GM21447 (cell line): ENCODE results near the gene CDH22.

ENCODE experiments used
- ATAC-seq: cut with Tn5 transposase; IDR thresholded peaks from one replicate; pipeline ENCODE4 v1.9.1; 2021; ENCODE audit not compliant: unreplicated experiment

CDH22 gene

GRCh38 chr20:46174469-46175126, 133.7 kb downstream of the CDH22 start:
- no peak for ATAC-seq

DNA sequence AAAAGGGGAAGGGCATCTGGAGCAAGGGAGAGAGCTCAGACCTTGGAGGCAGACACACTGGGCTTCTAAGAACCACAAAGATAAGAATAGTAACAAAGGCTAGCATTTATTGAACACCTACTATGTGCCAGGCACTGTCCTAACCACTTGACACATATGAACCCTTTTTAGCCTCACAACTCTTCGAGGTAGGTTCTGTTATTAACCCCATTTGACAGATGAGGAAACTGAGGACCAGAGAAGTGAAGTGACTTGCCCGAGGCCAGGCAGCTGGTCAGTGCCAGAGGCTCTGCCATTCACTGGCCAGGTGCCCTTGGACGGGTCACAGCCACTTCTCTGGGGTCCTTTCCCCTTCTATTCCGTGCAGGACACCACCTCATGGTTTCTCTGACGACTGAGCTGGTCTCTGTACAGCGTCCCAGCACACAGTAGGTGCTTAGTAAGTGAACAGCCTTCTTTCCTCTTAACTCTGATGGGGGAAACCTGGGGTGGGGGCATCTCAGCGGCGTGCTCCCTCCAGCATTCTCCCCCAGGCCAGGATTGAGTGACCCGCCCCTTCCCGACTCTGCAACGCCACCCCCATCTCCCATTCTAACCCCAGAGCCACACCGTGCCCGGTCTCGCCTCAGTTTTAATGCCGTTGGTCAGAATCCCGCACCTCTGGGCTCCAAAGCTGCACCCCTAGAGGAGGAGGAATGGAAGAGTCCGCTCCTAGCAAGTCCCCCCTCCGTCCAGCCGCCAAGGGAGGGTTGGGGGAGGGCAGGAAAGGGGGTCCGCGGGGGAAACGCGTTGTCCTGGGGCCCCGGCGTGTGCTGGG, 134.4 kb downstream of the CDH22 start:
- no peak for ATAC-seq

DNA sequence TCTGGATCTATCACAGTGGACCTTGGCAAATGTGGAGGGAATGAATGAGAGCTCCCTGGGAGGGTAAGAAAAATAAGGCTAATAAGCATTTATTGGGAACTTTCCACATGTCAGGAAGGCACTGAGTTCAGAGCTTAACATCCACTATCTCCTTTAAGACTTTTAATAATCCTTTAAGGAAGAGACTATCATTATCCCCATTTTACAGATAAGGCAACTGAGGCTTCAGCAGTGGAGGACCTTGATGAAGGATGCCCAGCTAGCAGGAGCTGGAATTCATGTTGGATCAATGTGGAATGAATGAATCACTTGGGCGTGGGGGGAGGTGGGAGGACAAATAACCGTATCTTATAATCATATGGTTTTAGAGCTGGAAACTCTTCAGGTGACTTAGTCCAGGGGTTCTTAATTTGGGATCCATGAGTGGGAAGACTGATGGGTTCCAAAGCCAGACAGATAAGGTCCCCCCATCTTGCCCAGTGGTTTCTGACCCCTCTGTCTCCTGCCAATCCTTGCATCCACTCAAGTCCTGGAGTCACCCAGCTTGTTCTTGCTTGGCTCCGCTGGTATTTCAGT, 135.2 kb downstream of the CDH22 start:
- no peak for ATAC-seq

GRCh38 chr20:46172455-46172854, 135.8 kb downstream of the CDH22 start:
- ATAC-seq, result no peak

DNA sequence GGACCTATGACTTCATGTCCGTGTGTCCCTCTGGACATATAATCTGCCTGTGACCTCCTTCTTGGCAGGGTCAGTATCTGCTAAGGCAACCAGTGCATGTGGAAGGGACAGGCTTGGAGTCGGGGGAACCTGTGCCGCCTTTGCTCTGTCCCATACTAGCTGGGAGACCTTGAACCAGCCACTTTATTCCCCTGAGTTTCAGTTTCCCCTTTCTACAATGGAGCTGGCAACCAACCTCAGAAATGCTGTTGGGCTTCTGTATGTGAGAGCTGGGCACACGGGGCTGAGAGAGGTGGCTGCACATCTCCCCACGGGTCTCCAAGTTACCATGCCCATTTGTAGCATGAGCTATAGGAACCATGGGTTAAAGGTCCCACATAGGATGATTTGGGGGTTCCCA, 136.4 kb downstream of the CDH22 start:
- ATAC-seq, result no peak

- no peak for ATAC-seq
Measured at GRCh38 chr20:46171476-46171875, 136.8 kb downstream of the CDH22 start.

- no peak for ATAC-seq
Measured at GRCh38 chr20:46169245-46170171, 138.8 kb downstream of the CDH22 start.

- no peak for ATAC-seq
Measured at GRCh38 chr20:46168438-46168837, 139.9 kb downstream of the CDH22 start.

DNA sequence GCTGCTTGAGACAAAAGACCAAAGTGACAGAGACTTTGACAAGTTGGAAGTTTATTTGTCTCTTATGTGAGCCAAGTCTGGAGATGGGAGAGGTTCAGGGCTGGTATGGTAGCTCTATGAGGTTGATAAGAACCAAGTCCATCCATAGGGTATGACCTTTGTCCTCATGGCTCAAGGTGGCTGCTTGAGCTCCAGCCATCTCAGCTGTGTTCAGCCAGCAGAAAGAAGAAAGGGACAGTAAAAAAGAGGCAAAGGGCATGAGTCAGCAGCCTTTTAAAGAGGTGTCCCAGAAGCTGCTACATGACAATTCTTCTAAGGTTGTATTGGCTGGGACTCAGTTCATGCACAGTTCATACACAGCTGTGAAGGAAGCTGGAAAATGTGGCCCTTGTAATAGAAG, 141.2 kb downstream of the CDH22 start:
- ATAC-seq, result no peak

- ATAC-seq, result no peak
Measured at GRCh38 chr20:46164254-46164653, 144.0 kb downstream of the CDH22 start.

GRCh38 chr20:46161921-46162320, 146.4 kb downstream of the CDH22 start:
- ATAC-seq, result no peak

- no peak for ATAC-seq
Measured at GRCh38 chr20:46160661-46161060, 147.6 kb downstream of the CDH22 start.

GRCh38 chr20:46159101-46159897, 149.0 kb downstream of the CDH22 start:
- no peak for ATAC-seq

DNA sequence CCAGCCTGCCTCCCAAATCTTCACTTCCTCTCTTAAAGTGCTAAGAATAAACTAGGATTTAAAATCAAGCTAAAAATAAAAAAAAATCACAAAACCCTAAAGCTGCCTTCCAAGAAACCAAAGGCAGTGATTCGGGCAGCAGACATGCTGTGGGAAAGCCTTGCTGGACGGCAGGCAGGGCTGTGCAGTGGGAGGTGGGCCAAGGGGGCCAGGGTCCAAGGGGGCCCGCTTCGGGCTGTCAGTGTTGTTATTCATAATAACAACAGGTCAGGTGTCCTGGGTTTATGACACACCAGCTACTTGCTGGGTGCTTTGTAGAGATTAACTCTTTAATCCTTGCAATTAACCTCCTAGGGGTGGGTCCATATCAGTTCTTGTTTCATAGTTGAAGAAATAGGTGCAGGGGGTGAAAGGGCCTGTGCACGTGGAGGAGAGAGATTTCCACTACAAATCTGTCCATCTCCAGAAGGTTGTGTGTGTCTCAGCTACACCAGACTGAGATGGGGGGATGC, 149.8 kb downstream of the CDH22 start:
- no peak for ATAC-seq

DNA sequence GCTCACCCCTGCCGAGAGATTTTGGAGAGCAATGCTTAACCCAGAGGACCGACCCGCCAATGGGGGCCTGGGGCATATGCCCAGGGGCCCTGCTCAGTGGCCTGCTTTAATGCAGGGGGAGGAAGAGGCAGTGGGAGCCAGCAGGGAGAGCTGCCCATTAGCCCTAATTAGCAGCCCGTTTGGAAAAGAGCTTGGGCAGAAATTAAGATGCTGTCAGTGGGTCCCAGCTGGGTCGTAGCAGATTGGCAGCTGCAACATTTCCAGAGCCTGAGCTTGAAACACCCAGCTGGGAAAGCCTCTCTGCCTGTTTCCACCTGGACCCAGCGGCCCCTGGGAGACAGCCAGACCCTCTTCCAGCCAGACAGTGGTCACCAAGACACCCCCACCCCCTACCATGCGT, 150.7 kb downstream of the CDH22 start:
- no peak for ATAC-seq

GRCh38 chr20:46157076-46157592, 151.2 kb downstream of the CDH22 start:
- ATAC-seq, result no peak

DNA sequence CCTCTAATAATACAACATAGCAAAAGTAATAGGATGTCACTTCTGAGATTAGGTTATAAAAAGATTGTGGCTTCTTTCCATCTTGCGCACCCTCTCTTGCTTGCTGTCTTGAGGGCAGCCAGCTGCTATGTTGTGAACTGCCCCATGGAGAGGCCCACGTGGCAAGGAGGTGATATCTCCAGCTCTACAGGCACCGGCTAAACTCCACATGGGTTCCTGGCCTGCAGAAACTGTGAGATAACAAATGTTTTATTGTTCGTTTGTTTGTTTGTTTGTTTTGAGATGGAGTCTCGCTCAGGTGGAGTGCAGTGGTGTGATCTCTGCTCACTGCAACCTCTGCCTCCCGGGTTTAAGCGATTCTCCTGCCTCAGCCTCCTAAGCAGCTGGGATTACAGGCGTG, 152.2 kb downstream of the CDH22 start:
- no peak for ATAC-seq

DNA sequence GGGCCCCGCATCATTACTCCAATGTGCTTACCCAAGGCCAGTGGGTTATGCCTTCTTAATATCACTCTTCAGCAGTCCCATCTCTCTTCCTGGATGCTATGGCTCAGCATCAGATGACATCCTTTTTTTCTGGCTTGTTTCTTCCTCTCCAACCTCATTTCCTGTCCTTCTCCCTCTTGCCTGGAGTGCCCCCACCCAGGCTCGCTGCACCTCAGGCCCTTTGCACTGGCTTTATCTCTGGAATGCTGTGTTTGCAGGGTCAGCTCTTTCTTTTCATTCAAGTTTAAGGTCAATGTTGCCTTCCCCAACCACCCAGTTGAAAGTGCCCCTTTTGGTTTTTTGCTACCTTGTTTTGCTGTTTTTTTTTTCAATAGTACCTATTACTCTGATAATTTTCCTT, 153.5 kb downstream of the CDH22 start:
- ATAC-seq, result no peak

GRCh38 chr20:46154305-46154704, 154.0 kb downstream of the CDH22 start:
- ATAC-seq, result no peak
